K562 (cell line): ENCODE results near the gene NFKBIB. TPM values are rescaled to one million over a fixed set of nuclear protein-coding genes. Genes with fewer than 3 reads are reported as not detected.

Source experiments
- ATAC-seq: fragments of 200-7000 bp; cut with Tn5 transposase; 3 replicates; pipeline ENCODE4 v1.9.1; 2020; ENCODE audit warnings: moderate library complexity
- BruUV-seq: library from RNA; stranded (reverse); fragments of 400-500 nt; replicated peaks from 2 replicates; lab custom pipeline; 2021; lab: Mats Ljungman, UMichigan
- CTCF ChIA-PET: fragments of 300-600 bp; formaldehyde crosslinking; extraction: SDS; loops from one replicate; lab custom pipeline; 2021; ENCODE audit warnings: low intra/inter-chr PET ratio; lab: Yijun Ruan, JAX
- POLR2A ChIA-PET: fragments of 300-600, 350-650 bp; sonication (Branson Sonifier 250); formaldehyde crosslinking; extraction: SDS; loops from one replicate; lab custom pipeline; 2021; ENCODE audit warnings: antibody characterized with exemption, inconsistent platforms; lab: Yijun Ruan, JAX
- DNase-seq, 4 experiments: peaks; one replicate each; pipeline versions ENCODE4 v3.0.0 to v3.0.0-alpha.2; 2011 to 2018; ENCODE audit warnings: low spot score in 3 of 4, mixed read lengths in 3 of 4; ENCODE audit errors: extremely low read depth in 1 of 4
- FAIRE-seq: peaks from 2 replicates; lab custom pipeline; 2011; peaks lifted over from hg19 to GRCh38; lab: Jason Lieb, UNC
- H2AFZ ChIP-seq: 2 replicates; pipeline ENCODE4 v1.6.0; 2011; ENCODE audit warnings: low read depth, low read length, control low read depth, inconsistent platforms
- H3K27ac ChIP-seq: fragments of 200-600 bp; 3 replicates; pipeline ENCODE4 v1.8.0; 2011; ENCODE audit warnings: low read depth, mild to moderate bottlenecking, control low read depth, inconsistent platforms, low read length, moderate library complexity, mixed read lengths; ENCODE audit errors: extremely low read depth
- H3K27me3 ChIP-seq, 2 experiments: fragments of 300-600 bp in 1 of 2; 2 replicates in 1 of 2; 3 replicates in 1 of 2; pipeline versions ENCODE4 v1.6.0 to v1.8.0; 2011; ENCODE audit warnings: inconsistent platforms in 2 of 2, low read length in 2 of 2, mild to moderate bottlenecking in 1 of 2, mixed read lengths in 1 of 2, moderate library complexity in 1 of 2; ENCODE audit not compliant: control insufficient read depth in 2 of 2, insufficient read depth in 2 of 2
- H3K36me3 ChIP-seq: fragments of 300-600 bp; 3 replicates; pipeline ENCODE4 v1.8.0; 2011; ENCODE audit warnings: mild to moderate bottlenecking, low read length, inconsistent platforms; ENCODE audit not compliant: control insufficient read depth, insufficient read depth
- H3K4me1 ChIP-seq, 2 experiments: fragments of 200-600 bp in 1 of 2; replicated peaks in 1 of 2; 2 replicates in 1 of 2; 3 replicates in 1 of 2; pipeline versions ENCODE4 v1.5.1 to v1.8.0; 2011; ENCODE audit warnings: inconsistent platforms in 2 of 2, low read length in 2 of 2, mild to moderate bottlenecking in 1 of 2, mixed read lengths in 1 of 2, moderate library complexity in 1 of 2; ENCODE audit not compliant: control insufficient read depth in 2 of 2, insufficient read depth in 2 of 2
- H3K4me2 ChIP-seq: 2 replicates; pipeline ENCODE4 v1.6.1; 2011; ENCODE audit warnings: low read length, control low read depth, inconsistent platforms, mixed read lengths; ENCODE audit not compliant: insufficient read depth
- H3K4me3 ChIP-seq: fragments of 200-600 bp; sonication (generic), shearing (Covaris generic); 2 replicates; pipeline ENCODE4 v1.5.1; 2016; ENCODE audit warnings: control low read depth, inconsistent platforms
- H3K79me2 ChIP-seq: fragments of 200-600 bp; 3 replicates; pipeline ENCODE4 v1.8.0; 2011; ENCODE audit warnings: low read length, inconsistent platforms; ENCODE audit not compliant: control insufficient read depth, insufficient read depth
- H3K9ac ChIP-seq, 2 experiments: 2 replicates each; pipeline versions ENCODE4 v1.6.0 to v1.6.1; 2011; ENCODE audit warnings: low read depth in 2 of 2, low read length in 2 of 2, control low read depth in 1 of 2, inconsistent platforms in 1 of 2, mild to moderate bottlenecking in 1 of 2, mixed read lengths in 1 of 2; ENCODE audit not compliant: insufficient read depth in 1 of 2
- H3K9me1 ChIP-seq: one replicate; pipeline ENCODE4 v1.6.0; 2011; ENCODE audit warnings: inconsistent platforms, mild to moderate bottlenecking, low read length, moderate library complexity; ENCODE audit not compliant: control insufficient read depth, insufficient read depth
- H3K9me3 ChIP-seq: replicated peaks from 2 replicates; pipeline ENCODE4 v1.5.1; 2011; ENCODE audit warnings: low read depth, low read length, inconsistent platforms; ENCODE audit not compliant: control insufficient read depth, insufficient read depth
- H4K20me1 ChIP-seq: replicated peaks from 2 replicates; pipeline ENCODE4 v1.6.1; 2011; ENCODE audit warnings: low read length, inconsistent platforms, mixed read lengths; ENCODE audit not compliant: control insufficient read depth, insufficient read depth
- ARID2 ChIP-seq: fragments of 450-650 bp; IDR thresholded peaks from 2 replicates; pipeline ENCODE4 v1.6.1; 2017; ENCODE audit warnings: antibody characterized with exemption, mild to moderate bottlenecking
- CBFA2T2 ChIP-seq: fragments of 450-650 bp; conservative IDR thresholded peaks from 2 replicates; pipeline ENCODE4 v1.6.1; 2017; ENCODE audit warnings: mild to moderate bottlenecking
- CHD4 ChIP-seq: fragments of 200-600 bp; sonication (generic); IDR thresholded peaks from 3 replicates; pipeline ENCODE4 v1.6.1; 2012; ENCODE audit warnings: low read depth, mild to moderate bottlenecking, mixed read lengths, low read length, inconsistent platforms; ENCODE audit not compliant: insufficient read depth, insufficient replicate concordance, poor library complexity, severe bottlenecking
- ELF4 ChIP-seq: fragments of 450-650 bp; formaldehyde crosslinking; IDR thresholded peaks from 2 replicates; pipeline ENCODE4 v1.4.0; 2022; ENCODE audit warnings: missing genetic modification characterization
- GABPB2 ChIP-seq: fragments of 250-450 bp; sonication (Bioruptor Pico); conservative IDR thresholded peaks from 2 replicates; pipeline ENCODE4 v1.5.1; 2021; ENCODE audit warnings: mild to moderate bottlenecking
- HMG20A ChIP-seq: fragments of 450-650 bp; formaldehyde crosslinking; conservative IDR thresholded peaks from 2 replicates; pipeline ENCODE4 v1.4.0; 2020; ENCODE audit warnings: mild to moderate bottlenecking, mixed read lengths
- NCOA2 ChIP-seq, 2 experiments: fragments of 450-650 bp; IDR thresholded peaks; 2 replicates each; pipeline ENCODE4 v1.6.1; 2018; ENCODE audit warnings: mild to moderate bottlenecking in 2 of 2, moderate library complexity in 1 of 2; ENCODE audit not compliant: partially characterized antibody in 2 of 2
- SREBF2 ChIP-seq: sonication (generic); formaldehyde crosslinking; IDR thresholded peaks from 2 replicates; pipeline ENCODE4 v1.4.0; 2020; ENCODE audit warnings: mild to moderate bottlenecking, missing genetic modification reagents
- SUPT5H ChIP-seq: fragments of 450-650 bp; IDR thresholded peaks from 2 replicates; pipeline ENCODE4 v1.6.1; 2016
- TRIM28 ChIP-seq: fragments of 450-650 bp; IDR thresholded peaks from 2 replicates; pipeline ENCODE4 v1.6.1; 2017
- ZNF512 ChIP-seq: IDR thresholded peaks from 2 replicates; pipeline ENCODE4 v1.6.1; 2016; ENCODE audit warnings: missing genetic modification characterization, missing compliant biosample characterization
- WGBS: fragments of 100-300 bp; shearing (Covaris generic); methylation state at CpG from one replicate; pipeline ENCODE4 v1.1.6; 2016; ENCODE audit warnings: low coverage, mixed read lengths; ENCODE audit not compliant: insufficient coverage; ENCODE audit errors: missing lambda C conversion rate; 5-methylcytosine and 5-hydroxymethylcytosine counted together
- in situ Hi-C: fragments of 300-500 bp; cut with MboI; formaldehyde crosslinking; loops from 4 replicates; pipeline ENCODE4 v1.15.0; 2018; ENCODE audit warnings: inconsistent platforms, mixed read lengths
- intact Hi-C: fragments of 100-400 bp; cut with micrococcal nuclease; formaldehyde crosslinking; loops from 2 replicates; pipeline ENCODE4 v1.14.2; 2022
- polyA plus RNA-seq, 8 experiments: library from polyadenylated mRNA; depleted of rRNA in 4 of 8; stranded (reverse) in 5 of 8; unstranded in 3 of 8; fragments of >200 nt; fragmentation: Nextera tagmentation in 2 of 8; fragmentation: Illumina TruSeq in 1 of 8; extraction: Ambion mirVana in 2 of 8; extraction: Trizol in 1 of 8; gene quantifications; 2 replicates each; pipeline versions ENCODE4 v1.2.1 to v1.2.3, GENCODE V29; 2011 to 2014; ENCODE audit warnings: inconsistent platforms in 1 of 8, missing spikeins in 1 of 8
- total RNA-seq, 7 experiments: library from RNA; depleted of rRNA in 6 of 7; stranded (reverse); fragments of >200 nt in 6 of 7; fragmentation: Illumina TruSeq in 2 of 7; extraction: Trizol in 2 of 7; gene quantifications; 2 replicates each; pipeline versions ENCODE4 v1.2.1 to v1.2.3, GENCODE V29; 2011 to 2021; ENCODE audit warnings: low replicate concordance in 1 of 7

The NFKBIB gene
- total and polyA plus RNA-seq, 9 of the 15 experiments (the other 6 are each of a cell fraction or from before 2014, with no cell fraction given), result 1.5 to 44.9 (median 10.4) TPM

DNA sequence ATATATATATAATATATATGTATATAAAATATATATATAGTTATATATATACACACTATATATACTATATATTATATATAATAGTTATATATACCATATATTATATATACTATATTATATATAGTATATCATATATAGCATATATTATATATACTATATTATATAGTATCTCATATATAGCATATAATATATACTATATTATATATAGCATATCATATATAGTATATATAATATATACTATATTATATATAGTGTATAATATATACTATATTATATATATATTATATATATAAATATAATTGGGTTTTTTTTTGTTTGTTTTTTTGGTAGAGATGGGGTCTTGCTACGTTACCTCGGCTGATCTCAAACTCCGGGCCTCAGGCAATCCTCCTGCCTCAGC lies 38.4 kb upstream of the NFKBIB start:
- Histone ChIP-seq H4K20me1 (no peaks in the 10 kb centered on the region), H3K9me1 (no peaks in the 10 kb centered on the region), H3K27me3 (no peaks in the 10 kb centered on the region), H2AFZ (no peak overlapping the region), H3K27ac (no peak overlapping the region), H3K4me1 (peaks cover 27 to 38% of the 10 kb centered on the region in 2 experiments), H3K9ac (no peak overlapping the region), H3K9me3 (no peaks in the 10 kb centered on the region), H3K4me3 (no peak overlapping the region), H3K36me3 (no peaks in the 10 kb centered on the region), H3K79me2 (no peaks in the 10 kb centered on the region), H3K4me2 (no peak overlapping the region)
- TF ChIP-seq ARID2, result no peak
- TF ChIP-seq NCOA2 (IDR thresholded peaks at IDR 0.05; ENCODE audit: partially characterized antibody in 2 of 2), result peak in 1 of 2 experiments; percentile 97
- BruUV-seq, result no TSS peak
- WGBS, result 91% methylated on average over 3 of the region's 3 CpGs
- in situ Hi-C loops (no loop called here), intact Hi-C loops (no loop called here)
- ATAC-seq, result no peak
- no peak for FAIRE-seq
- DNase-seq, result no peak
- ChIA-PET CTCF (no interaction called here), POLR2A (interaction anchor here (2.3 kb wide), 1 partner anchor 8 kb away, joined by 11 read pairs; no protein-coding TSS in a partner anchor)

DNA sequence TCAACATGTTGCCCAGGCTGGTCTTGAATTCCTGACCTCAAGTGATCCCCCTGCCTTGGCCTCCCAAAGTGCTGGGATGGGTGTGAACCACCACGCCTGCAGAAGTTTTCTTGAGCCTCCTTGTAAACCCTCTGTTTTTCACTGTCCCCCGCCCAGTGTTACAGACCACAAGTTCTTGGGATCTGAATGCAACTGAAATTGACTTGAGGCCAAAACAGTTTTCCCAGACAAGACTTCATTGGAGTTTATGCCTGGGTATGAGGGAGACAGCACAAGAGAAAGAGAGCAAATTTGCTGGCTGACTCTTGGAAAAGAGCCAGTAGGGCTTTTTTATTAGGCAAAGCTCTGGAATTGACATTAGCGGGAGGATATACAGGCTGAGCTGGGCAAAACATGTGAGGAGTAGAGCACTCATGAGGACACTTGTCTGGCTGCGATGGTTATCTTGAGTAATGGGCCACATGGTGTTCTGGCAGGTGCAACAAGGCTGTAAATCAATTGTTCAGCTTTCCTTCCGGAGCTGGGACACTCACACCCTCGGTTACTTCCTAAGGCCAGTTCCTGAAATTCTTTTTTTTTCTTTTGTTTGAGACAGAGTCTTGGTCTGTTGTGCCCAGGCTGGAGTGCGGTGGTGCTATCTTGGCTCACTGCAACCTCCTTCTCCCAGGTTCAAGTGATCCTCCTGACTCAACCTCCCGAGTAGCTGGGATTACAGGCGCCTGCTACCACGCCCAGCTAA lies 37.3 kb upstream of the NFKBIB start:
- H3K79me2 ChIP-seq, result no peaks in the 10 kb centered on the region
- in situ Hi-C loops, result no loop called here
- no peaks in the 10 kb centered on the region for H3K27me3 ChIP-seq
- no peaks in the 10 kb centered on the region for H4K20me1 ChIP-seq
- BruUV-seq, result no TSS peak
- peak overlapping the region in 1 of 2 experiments; percentile 41; a peak in 1 of 4 replicates for H3K9ac ChIP-seq
- peak overlapping the region; percentile 33; the same call in 2 of the 3 replicates for H3K27ac ChIP-seq
- no peaks in the 10 kb centered on the region for H3K9me3 ChIP-seq
- intact Hi-C loops, result no loop called here
- H3K4me3 ChIP-seq, result no peak overlapping the region
- DNase-seq (peak in 1 of 4 experiments; percentile 77), FAIRE-seq (peak; percentile 87), ATAC-seq (peak; percentile 80)
- H3K36me3 ChIP-seq, result no peaks in the 10 kb centered on the region
- peak overlapping the region; percentile 73 for H2AFZ ChIP-seq
- H3K9me1 ChIP-seq, result no peaks in the 10 kb centered on the region
- peak overlapping the region; percentile 30; the same call in 1 of the 2 replicates for H3K4me2 ChIP-seq
- 9% methylated on average over 10 of the region's 10 CpGs for WGBS
- CTCF ChIA-PET, result interaction anchor here (0.6 kb wide), 1 partner anchor 605 kb away, joined by 4 read pairs; no protein-coding TSS in a partner anchor
- POLR2A ChIA-PET, result interaction anchor here (0.6 to 2.7 kb wide), 8 partner anchors 9 to 319 kb away, joined by 3 to 17 read pairs (median 4); no protein-coding TSS in a partner anchor
- peaks cover 27 to 36% of the 10 kb centered on the region in 2 experiments for H3K4me1 ChIP-seq
- TF ChIP-seq ELF4, result no peak
- TF ChIP-seq CBFA2T2, result peak; percentile 59
- no peak for TF ChIP-seq GABPB2
- no peak for TF ChIP-seq CHD4
- TF ChIP-seq SREBF2, result no peak
- TF ChIP-seq HMG20A (CRISPR knock-in tag), result no peak
- TF ChIP-seq ZNF512 (tag), result no peak
- no peak for TF ChIP-seq SUPT5H
- TF ChIP-seq TRIM28, result no peak
